Stimulated activated CD4-positive, alpha-beta T cell treated with anti-CD3 and anti-CD28 coated beads, TNF-alpha, amount 100 ng/mL, for 1 hour (primary cell): ENCODE measurements around the gene ANKRD23.

Experiments
- DNase-seq, 3 donors: peaks; one replicate each; pipeline ENCODE4 v3.0.0-alpha.2; 2020; ENCODE audit warnings: low read depth in 3 of 3, low spot score in 1 of 3

ANKRD23 gene

GRCh38 chr2:96877631-96878092, 33.8 kb upstream of the ANKRD23 start:
- no peak for DNase-seq

DNA sequence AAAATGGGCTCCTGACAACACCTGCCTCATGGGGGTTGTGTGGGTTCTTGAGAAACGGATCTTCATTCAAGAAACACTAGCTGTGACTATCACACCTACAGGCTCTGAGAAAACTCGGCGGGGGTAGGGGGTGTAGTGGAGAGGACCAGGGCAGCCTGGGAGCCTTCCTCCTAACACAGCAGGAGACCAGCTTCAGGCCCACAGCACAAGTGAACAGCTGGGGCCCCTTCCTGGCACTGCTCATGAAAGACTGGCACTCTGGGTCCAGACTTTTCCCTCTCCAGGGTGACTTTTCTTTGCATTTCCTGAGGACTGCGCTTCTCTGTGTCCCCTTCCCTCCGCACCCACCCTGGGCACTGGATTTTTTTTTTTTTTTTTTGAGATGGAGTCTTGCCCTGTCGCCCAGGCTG, 33.2 kb upstream of the ANKRD23 start:
- DNase-seq, result no peak

DNA sequence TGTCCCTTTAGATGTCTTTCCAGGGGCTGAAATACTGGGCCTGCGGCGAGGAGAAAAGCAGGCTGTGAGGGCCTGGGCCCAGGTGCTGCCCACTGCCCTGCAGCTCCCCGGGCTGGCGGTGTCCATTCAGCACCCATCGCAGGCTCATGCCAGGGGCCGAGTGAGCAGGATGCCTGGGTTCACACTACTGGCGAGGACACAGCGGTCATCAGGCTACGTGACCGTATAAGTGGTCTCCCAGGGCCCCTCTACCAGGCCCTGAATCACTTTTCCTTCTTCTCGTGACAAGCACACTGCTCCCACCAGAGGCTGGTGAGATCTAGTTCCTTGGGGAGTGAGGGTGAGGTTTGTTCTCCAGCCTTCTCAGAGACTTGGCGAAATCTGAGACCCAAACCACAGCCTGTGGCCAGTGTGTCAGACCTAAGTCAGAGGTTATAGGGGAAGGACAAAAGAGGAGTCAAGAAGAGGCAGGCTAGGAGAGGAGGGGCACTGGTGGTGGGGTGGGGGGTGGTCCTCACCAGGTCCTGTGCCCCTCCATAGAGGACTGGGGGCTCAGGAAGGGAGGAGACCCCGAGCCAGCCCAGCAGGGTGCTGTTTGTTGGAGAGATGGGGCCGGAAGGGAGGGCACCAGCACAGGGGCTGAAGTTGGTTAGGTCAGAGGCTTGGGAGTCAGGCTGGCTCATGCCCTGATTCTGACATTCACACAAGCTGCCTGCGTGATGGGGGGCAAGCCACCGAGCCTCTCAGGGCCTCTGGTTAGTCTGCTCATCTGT, 32.6 kb upstream of the ANKRD23 start:
- no peak for DNase-seq

DNA sequence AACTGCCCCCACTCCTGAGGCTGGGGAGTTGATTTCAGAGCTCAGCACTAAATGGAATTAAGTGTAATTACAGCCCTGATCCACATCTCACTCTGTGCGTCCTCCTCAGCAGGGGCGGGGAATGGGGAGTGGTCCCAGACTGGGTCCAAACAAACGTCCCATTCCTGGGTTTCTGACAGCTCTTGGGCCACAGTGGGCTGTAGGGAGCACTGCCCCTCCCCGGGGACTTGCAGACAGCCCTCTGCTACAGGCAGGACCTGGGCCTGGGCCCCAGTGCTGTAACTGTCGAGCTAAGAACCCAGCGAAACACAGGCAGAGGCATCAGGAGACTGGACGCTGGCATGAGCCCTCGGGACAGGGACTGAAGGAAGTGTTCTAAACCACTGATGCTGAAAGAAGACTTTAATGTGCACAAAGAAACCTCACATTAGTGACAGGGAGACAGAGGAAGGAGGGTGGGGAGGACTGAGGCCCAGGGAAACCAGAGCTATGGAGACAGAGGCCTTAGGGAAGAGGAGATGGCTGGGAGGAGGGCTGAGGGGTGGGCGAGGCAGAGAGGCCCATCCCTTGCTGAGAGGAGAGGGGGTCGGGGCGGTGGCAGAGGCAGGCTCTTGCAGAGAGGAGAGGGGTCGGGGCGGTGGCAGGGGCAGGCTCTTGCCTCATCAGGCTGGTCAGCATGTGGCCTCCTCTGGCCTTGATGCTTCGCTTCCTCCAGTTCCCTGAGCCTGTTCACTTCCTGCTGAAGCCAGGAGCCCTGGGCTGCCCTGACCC, 31.9 kb upstream of the ANKRD23 start:
- DNase-seq, result no peak

DNA sequence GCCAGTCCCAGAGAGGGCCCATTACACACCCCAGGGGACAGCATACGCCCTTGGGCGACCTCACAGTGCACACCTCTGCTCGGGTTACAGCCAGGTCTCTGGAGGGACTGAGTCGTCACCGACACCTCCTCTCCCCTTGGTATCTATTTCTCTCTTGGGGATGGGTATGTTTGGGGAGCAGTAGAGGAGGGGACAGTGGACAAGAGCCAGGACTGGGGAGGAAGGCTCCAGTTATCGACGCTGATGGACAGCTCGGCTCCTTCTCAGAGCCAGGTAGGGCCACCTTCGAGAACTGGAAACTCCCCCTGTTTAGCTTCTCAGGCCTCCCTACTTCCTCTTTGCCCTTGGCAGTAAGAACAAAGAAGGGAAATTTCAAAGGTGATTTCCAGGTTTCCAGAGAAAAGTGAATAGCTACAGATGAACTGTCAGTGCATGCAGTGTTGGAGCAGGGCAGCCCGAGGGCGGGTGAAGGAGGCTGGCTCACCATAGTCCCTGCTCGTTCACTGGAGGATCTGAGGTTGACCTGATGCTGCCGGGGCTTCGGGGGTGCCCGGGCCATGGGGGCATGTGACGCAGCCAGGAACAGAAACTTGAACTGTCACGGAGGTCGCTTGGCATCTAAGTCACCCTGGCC, 30.5 kb upstream of the ANKRD23 start:
- DNase-seq, result no peak

DNA sequence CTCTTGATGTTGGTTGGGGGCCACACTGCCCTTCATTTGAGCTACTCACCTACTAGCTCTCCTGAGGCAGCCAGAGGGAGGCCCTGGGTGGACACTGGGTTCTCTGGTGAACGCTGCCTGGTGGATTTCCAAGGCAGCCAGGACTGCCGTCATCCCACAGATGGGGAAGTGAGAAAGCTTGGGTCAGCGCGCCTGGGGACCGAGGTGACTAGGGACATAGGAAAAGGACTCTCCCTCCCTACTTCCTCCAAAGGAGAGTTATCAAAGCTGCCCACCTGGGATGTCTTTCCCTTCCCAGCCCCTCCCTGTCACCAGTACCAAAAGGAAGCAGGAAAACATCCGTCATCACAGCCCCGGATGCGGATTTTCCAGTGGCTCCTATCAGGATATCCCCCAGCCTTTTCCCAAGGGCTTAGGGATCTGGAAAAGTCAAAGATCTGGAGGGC, 29.9 kb upstream of the ANKRD23 start:
- no peak for DNase-seq

DNA sequence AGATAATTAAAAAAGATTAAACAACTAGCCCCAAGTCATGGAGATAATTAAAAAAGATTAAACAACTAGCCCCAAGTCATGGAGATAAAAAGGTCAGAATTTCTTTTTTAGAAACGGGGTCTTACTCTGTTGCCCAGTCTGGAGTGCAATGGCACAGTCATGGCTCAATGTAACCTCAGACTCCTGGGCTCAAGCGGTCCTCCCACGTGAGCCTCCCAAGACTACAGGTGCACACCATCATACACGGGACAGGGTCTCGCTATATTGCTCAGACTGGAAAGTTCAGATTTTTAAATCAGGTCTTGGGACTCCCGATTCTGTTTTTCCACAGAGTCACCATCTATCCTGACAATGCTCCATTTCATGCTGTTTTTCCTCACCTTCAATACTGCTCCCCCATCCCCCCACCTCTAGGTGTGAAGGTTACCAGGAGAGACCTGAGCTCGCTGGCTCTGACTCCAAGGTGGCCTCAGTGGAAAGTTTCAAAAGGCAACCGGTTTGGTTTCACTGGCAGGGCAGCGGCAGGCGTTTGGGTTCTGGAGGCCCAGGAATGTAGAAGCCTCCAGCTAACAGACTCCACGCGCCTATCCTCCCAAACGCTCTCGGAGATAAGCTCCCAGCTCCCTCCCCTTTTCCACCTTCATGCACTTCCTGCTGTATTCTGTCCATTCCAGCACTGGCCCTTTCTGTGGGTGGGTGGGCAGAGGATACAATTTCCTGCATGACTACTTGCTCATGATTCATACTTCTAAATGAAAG, 28.9 kb upstream of the ANKRD23 start:
- DNase-seq, result no peak

DNA sequence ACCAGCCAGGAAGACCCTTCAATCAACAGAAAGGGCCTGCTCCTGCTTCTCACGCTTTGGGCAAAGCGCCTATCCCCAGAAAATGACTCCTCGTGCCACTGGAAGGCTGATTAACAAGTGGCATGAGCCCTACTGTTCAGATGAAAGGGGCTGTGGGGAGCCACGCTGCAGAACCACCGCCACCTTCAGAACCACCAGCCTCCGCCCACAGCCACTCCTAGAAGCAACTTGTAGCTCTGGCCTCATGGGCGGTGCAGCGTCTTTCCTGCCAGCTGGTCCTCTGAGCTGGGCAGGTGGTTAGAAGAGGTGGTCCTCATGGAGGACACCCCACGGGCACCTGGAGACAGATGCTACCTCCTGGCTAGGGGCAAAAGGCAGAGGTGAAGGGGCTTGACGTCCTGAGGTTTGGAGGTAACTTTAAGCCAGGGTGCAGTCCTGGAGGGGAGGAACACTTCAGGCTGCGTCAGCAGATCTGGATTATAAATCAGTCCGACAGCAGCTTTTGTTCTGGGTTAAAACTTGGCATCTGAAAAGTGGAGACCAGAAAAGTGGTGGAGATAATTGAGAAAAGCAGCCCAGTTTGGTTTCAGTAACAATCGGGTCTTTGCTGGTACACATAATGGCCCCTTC, 26.9 kb upstream of the ANKRD23 start:
- DNase-seq, result peak in 1 of 3 donors; percentile 19

GRCh38 chr2:96869822-96870625, 26.2 kb upstream of the ANKRD23 start, which contains the start of gene SEMA4C:
Gene SEMA4C, minus strand, starts transcription at chr2:96870080. Its CDS starts 2,194 bp downstream, at chr2:96867886.
- peak in 1 of 3 donors; percentile 41 for DNase-seq

DNA sequence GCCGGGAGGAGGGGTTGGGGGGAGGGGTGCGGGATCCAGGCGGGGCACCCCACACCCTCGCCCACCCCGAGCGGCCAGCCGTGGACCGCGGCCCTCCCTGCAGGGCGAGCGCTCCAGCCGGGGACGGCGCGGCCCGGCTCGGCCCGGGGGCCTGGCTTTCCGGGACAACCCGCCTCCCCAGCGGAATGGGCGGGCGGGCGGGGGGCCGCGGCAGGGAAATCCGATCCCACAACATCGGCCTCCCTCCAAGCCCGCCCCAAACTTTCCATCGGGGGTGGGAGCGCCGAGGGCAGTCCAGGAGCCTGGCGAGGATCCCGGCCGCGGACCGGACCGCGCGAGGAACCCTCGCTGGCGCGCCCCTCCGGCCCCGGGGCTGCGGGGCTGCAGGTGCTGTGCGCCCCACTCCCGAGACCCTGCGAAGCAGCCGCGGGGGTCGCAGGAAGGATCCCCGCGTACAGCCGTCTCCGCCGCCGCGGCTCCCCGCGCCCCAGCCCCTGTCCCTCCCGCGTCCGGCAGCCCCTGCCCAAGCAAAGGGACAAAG, 25.5 kb upstream of the ANKRD23 start:
- no peak for DNase-seq

DNA sequence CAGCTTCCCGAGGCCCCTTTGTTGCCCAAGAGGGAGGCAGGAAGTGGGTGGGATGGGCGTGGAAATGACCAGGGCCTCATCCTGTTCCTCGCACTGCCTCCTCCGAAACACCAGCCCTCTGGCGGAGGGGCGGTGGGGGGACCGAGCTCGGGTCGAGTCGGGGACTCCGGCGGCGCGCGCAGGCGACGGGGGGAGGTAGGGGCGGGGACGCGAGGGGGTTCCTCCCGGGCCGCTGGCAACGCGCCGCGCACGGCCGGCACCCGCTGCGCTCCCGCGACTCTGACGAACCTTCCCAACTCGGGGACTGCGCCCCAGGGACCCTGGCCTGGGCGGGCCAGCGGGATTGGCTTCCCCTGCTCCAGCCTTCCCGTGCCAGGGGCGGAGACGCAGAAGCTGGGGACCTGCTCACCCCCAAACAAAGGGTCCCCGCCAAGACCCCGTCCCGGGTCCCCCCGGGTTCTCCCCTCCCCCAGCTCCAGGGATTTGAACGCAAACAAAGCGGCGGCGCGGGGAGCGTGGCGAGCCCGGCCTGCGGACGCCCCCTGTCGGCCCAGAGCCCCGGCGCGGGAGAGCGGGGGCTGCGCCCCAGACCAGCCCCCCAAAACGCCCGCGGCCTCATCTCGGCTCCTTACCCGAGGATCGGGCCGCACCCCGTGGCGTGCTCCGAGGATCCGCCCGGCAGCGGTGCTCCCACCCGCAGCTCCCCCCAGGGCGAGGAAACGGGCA, 24.9 kb upstream of the ANKRD23 start:
- DNase-seq, result peak in 1 of 3 donors; percentile 41

DNA sequence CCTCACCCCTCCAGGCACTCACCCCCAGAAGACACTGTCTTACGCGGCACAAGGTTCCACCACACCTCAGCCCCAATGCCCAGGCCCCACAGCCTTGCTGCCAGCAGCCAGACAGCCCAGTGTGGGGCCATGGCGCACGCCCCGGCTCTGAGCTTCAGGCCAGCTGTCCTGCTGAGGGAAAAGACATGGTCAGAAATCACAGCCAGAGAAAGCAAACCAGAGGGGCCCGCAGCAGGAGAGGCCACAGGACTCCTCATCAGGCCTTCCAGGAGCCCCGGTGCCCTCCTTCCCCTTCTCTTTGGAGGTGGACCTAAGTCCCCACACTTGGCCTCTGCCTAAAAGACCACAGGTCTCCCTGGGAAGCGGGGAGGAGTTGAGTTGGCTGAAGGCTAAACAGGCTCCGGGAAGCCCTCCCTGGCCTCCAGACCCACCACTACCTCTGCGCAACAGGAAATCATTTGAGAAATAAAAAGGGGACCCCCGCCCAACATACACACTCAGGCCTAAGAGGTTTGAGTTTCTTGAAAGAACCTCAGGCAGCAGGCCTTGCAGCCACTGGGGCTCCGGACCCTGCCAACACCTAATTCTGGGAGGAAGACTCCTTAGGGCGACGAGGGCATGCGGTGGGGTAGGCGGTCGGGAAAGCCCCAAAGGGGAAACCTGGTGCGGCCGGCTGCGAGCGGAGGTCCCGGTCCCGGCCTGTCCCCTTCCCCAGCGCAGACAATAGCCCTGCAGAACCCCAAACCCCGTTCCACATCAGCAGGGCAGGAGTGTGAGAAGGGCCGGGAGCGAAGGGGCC, 24.1 kb upstream of the ANKRD23 start:
- peak in 1 of 3 donors; percentile 21 for DNase-seq

DNA sequence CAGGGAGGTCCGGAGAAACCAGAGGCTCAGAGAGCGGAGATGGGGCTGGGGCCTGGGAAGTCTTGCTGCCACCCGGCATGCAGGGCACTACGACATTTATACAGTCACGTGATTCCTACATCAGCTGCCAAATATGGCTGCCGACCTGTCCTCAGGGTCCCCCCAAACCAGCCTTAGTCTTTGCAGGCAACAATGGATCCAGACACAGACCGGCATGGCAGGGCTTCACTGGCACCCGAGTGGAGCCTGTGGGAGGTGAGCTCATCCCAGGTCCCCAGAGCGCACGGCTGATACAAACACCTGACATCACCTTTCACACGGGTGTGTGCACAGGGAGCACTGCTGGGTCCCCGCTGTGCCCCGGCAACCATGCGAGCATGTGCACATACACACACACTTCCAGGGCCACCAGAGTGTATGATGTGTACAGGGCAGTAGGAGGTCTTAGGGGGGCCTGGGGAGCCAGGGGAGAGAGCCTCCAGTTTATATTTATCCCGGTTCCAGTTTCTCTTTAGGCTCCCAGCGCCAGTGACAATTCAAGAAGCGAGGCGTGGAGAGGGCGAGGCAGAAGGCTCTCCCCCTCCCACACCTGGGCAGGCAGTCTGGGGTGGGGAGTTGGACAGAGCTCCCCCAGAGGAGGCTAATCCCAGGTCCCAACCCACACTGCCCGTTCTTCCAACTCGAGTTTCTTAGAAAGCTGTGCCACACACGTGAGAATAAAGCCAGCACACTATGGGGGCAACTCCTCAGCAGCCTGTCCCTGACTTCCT, 23.4 kb upstream of the ANKRD23 start:
- no peak for DNase-seq

- DNase-seq, result no peak
These were observed 22.8 kb upstream of the ANKRD23 start for GRCh38 chr2:96866586-96866985.

DNA sequence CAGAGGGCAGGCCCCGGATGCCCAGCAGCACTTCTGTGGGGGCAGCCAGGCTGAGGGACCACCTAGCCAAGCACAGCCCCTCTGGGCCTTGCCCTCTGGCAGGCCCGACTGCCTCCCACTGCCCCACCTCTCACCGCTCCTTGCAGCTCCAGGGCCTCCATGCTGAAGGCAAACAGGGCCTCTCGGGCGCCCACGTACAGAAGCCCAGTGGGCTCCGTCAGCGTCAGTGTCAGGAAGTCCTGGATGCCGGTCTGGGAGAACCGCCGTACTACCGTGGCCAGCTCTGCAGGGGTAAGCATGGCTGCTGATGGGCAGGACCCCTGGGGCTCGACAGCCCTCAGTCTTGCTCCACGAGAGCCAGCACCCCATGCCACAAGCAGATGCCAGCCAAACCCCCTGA, 22.3 kb upstream of the ANKRD23 start:
- DNase-seq, result no peak

DNA sequence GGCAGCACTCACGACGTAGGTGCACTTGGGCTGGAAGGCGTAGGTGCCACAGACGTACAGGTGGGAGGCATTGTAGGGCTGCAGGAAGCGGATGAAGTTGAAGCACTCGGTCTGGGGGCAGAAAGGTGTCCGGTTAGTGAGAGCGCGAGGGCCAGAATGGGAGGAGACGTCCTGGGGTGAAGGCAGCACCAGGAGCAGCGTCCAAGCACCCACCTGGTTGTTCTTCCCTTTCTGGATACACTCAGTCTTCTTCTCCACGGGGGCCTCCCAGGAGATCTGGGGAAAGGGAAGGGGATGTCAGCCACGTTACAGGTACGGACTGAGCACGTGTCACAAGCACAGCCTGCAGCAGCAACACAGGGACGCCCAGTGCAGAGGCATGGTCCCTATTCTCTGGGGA, 21.8 kb upstream of the ANKRD23 start:
- no peak for DNase-seq
